Activated CD8-positive, alpha-beta T cell treated with anti-CD3 and anti-CD28 coated beads for 36 hours (primary cell): Measurements from ENCODE around the gene TSPAN11. TPM values are rescaled to one million over a fixed set of nuclear protein-coding genes. Genes with fewer than 3 reads are reported as not detected.

Experiments used
- ATAC-seq: fragments of 200-7000 bp; cut with Tn5 transposase; one replicate; pipeline ENCODE4 v1.10.0; 2021; ENCODE audit warnings: mild to moderate bottlenecking, moderate library complexity
- CTCF ChIA-PET: fragments of 350-600 bp; sonication (Branson Sonifier 250); formaldehyde crosslinking; loops from one replicate; lab custom pipeline; 2021; ENCODE audit warnings: antibody characterized with exemption; lab: Charles Lee
- POLR2A ChIA-PET: fragments of 350-600 bp; sonication (Branson Sonifier 250); formaldehyde crosslinking; loops from one replicate; lab custom pipeline; 2021; ENCODE audit warnings: antibody characterized with exemption; lab: Charles Lee
- DNase-seq: peaks from one replicate; pipeline ENCODE4 v3.0.0-alpha.2; 2020
- H3K27ac Mint-ChIP-seq: one replicate; pipeline ENCODE4 v1.8.0; 2021; ENCODE audit warnings: mild to moderate bottlenecking, mixed read lengths
- H3K27me3 Mint-ChIP-seq: one replicate; pipeline ENCODE4 v1.8.0; 2021; ENCODE audit warnings: mixed read lengths
- H3K36me3 Mint-ChIP-seq: one replicate; pipeline ENCODE4 v1.8.0; 2021; ENCODE audit warnings: low read depth, mixed read lengths
- H3K4me1 Mint-ChIP-seq: one replicate; pipeline ENCODE4 v1.8.0; 2021; ENCODE audit warnings: low read depth, mixed read lengths
- H3K4me3 Mint-ChIP-seq: one replicate; pipeline ENCODE4 v1.8.0; 2021; ENCODE audit warnings: mild to moderate bottlenecking, moderate library complexity, mixed read lengths
- H3K9me3 Mint-ChIP-seq: one replicate; pipeline ENCODE4 v1.8.0; 2021; ENCODE audit warnings: mixed read lengths
- CTCF ChIP-seq: fragments of 200-600 bp; IDR thresholded peaks from one replicate; pipeline ENCODE4 v1.8.0; 2022; ENCODE audit warnings: antibody characterized with exemption, mild to moderate bottlenecking
- intact Hi-C: fragments of 100-400 bp; cut with micrococcal nuclease; formaldehyde crosslinking; loops from one replicate; pipeline ENCODE4 v1.10.0; 2022
- total RNA-seq, 2 experiments: library from RNA; stranded (reverse); gene quantifications; one replicate each; pipeline ENCODE4 v1.2.3, GENCODE V29; 2021

The TSPAN11 gene
- total RNA-seq, 2 experiments from 2014 or later, result not detected

GRCh38 chr12:30932881-30933280 lies 6.3 kb downstream of the TSPAN11 start:
- POLR2A ChIA-PET, result no interaction called here
- Mint-ChIP-seq H3K27ac (no peak overlapping the region), H3K9me3 (no peaks in the 10 kb centered on the region), H3K36me3 (no peaks in the 10 kb centered on the region), H3K27me3 (peaks cover 27% of the 10 kb centered on the region), H3K4me3 (no peak overlapping the region), H3K4me1 (no peaks in the 10 kb centered on the region)
- CTCF ChIA-PET, result no interaction called here
- DNase-seq (no peak), ATAC-seq (no peak)
- intact Hi-C loops, result no loop called here
- TF ChIP-seq CTCF, result no peak

GRCh38 chr12:30934811-30935210 lies 8.3 kb downstream of the TSPAN11 start:
- H3K9me3 Mint-ChIP-seq, result no peaks in the 10 kb centered on the region
- H3K4me3 Mint-ChIP-seq, result no peak overlapping the region
- intact Hi-C loops, result no loop called here
- no peak for DNase-seq
- ChIA-PET POLR2A (no interaction called here), CTCF (no interaction called here)
- H3K27me3 Mint-ChIP-seq, result peaks cover 9% of the 10 kb centered on the region
- no peak overlapping the region for H3K27ac Mint-ChIP-seq
- TF ChIP-seq CTCF, result no peak
- ATAC-seq, result no peak
- no peaks in the 10 kb centered on the region for H3K36me3 Mint-ChIP-seq
- H3K4me1 Mint-ChIP-seq, result no peaks in the 10 kb centered on the region

- no peak for TF ChIP-seq CTCF
- Mint-ChIP-seq H3K4me1 (no peaks in the 10 kb centered on the region), H3K9me3 (no peaks in the 10 kb centered on the region), H3K27me3 (peaks cover 6% of the 10 kb centered on the region), H3K4me3 (no peak overlapping the region), H3K36me3 (no peaks in the 10 kb centered on the region), H3K27ac (no peak overlapping the region)
- ATAC-seq (no peak), DNase-seq (no peak)
- POLR2A ChIA-PET, result no interaction called here
- CTCF ChIA-PET, result interaction anchor here (1.4 kb wide), 1 partner anchor 16 kb away, joined by 3 read pairs; no protein-coding TSS in a partner anchor
- intact Hi-C loops, result no loop called here
These were observed 9.5 kb downstream of the TSPAN11 start for GRCh38 chr12:30936036-30936435.

GRCh38 chr12:30939234-30939633 lies 12.7 kb downstream of the TSPAN11 start:
- Mint-ChIP-seq H3K27me3 (peaks cover 4% of the 10 kb centered on the region), H3K27ac (no peak overlapping the region), H3K36me3 (no peaks in the 10 kb centered on the region), H3K9me3 (no peaks in the 10 kb centered on the region), H3K4me3 (no peak overlapping the region), H3K4me1 (no peaks in the 10 kb centered on the region)
- no peak for TF ChIP-seq CTCF
- ATAC-seq (no peak), DNase-seq (no peak)
- CTCF ChIA-PET, result no interaction called here
- intact Hi-C loops, result no loop called here
- POLR2A ChIA-PET, result no interaction called here

- H3K27ac Mint-ChIP-seq, result no peak overlapping the region
- H3K36me3 Mint-ChIP-seq, result no peaks in the 10 kb centered on the region
- no peaks in the 10 kb centered on the region for H3K4me1 Mint-ChIP-seq
- no peak for DNase-seq
- POLR2A ChIA-PET, result no interaction called here
- H3K4me3 Mint-ChIP-seq, result no peak overlapping the region
- CTCF ChIA-PET, result no interaction called here
- intact Hi-C loops, result no loop called here
- ATAC-seq, result no peak
- H3K27me3 Mint-ChIP-seq, result no peaks in the 10 kb centered on the region
- TF ChIP-seq CTCF, result no peak
- H3K9me3 Mint-ChIP-seq, result no peaks in the 10 kb centered on the region
These were observed 15.9 kb downstream of the TSPAN11 start for GRCh38 chr12:30942486-30942885.
